Parathyroid adenoma (tissue), 2 donors: Measurements from ENCODE around the gene SUB1.

Experiments used
- H2AFZ ChIP-seq: fragments of 300-600 bp; sonication (generic); one replicate; pipeline ENCODE4 v1.7.0; 2017; ENCODE audit warnings: antibody characterized with exemption, mild to moderate bottlenecking
- H3K27ac ChIP-seq: fragments of 300-600 bp; sonication (generic); one replicate; pipeline ENCODE4 v1.7.0; 2017
- H3K27me3 ChIP-seq: fragments of 300-600 bp; sonication (generic); one replicate; pipeline ENCODE4 v1.7.0; 2017; ENCODE audit warnings: low read length; ENCODE audit not compliant: control insufficient read depth, insufficient read depth
- H3K36me3 ChIP-seq: fragments of 300-600 bp; sonication (generic); one replicate; pipeline ENCODE4 v1.7.0; 2017; ENCODE audit warnings: low read length; ENCODE audit not compliant: control insufficient read depth, insufficient read depth
- H3K4me1 ChIP-seq: fragments of 300-600 bp; sonication (generic); one replicate; pipeline ENCODE4 v1.7.0; 2017; ENCODE audit warnings: control low read depth
- H3K4me2 ChIP-seq: fragments of 300-600 bp; sonication (generic); one replicate; pipeline ENCODE4 v1.7.0; 2017; ENCODE audit warnings: low read length
- H3K4me3 ChIP-seq: fragments of 300-600 bp; sonication (generic); one replicate; pipeline ENCODE4 v1.7.0; 2017; ENCODE audit warnings: low read depth, low read length
- H3K79me2 ChIP-seq: fragments of 300-600 bp; sonication (generic); one replicate; pipeline ENCODE4 v1.7.0; 2017; ENCODE audit warnings: control low read depth
- H3K9ac ChIP-seq: fragments of 300-600 bp; sonication (generic); one replicate; pipeline ENCODE4 v1.7.0; 2017; ENCODE audit warnings: mild to moderate bottlenecking
- H3K9me3 ChIP-seq: fragments of 300-600 bp; sonication (generic); one replicate; pipeline ENCODE4 v1.7.0; 2017; ENCODE audit warnings: low read length; ENCODE audit not compliant: control insufficient read depth
- CTCF ChIP-seq: fragments of 300-600 bp; sonication (generic); IDR thresholded peaks from one replicate; pipeline ENCODE4 v1.7.0; 2017; ENCODE audit warnings: antibody characterized with exemption, mild to moderate bottlenecking
- donor health status: primary hyperparathyroidism.

SUB1 gene

GRCh38 chr5:32559411-32559810 is 25.9 kb upstream of the SUB1 start:
- H3K9ac ChIP-seq = no peak overlapping the region
- H3K79me2 ChIP-seq = no peaks in the 10 kb centered on the region
- H2AFZ ChIP-seq = no peak overlapping the region
- no peaks in the 10 kb centered on the region for H3K4me1 ChIP-seq
- H3K4me3 ChIP-seq = no peak overlapping the region
- no peaks in the 10 kb centered on the region for H3K36me3 ChIP-seq
- H3K27ac ChIP-seq = no peak overlapping the region
- no peak for TF ChIP-seq CTCF
- H3K9me3 ChIP-seq = no peaks in the 10 kb centered on the region
- no peak overlapping the region for H3K4me2 ChIP-seq
- H3K27me3 ChIP-seq = no peaks in the 10 kb centered on the region

GRCh38 chr5:32559921-32560320 is 25.4 kb upstream of the SUB1 start:
- no peaks in the 10 kb centered on the region for H3K79me2 ChIP-seq
- no peak overlapping the region for H3K4me3 ChIP-seq
- no peaks in the 10 kb centered on the region for H3K4me1 ChIP-seq
- no peak overlapping the region for H3K27ac ChIP-seq
- no peak overlapping the region for H3K9ac ChIP-seq
- no peaks in the 10 kb centered on the region for H3K36me3 ChIP-seq
- no peaks in the 10 kb centered on the region for H3K9me3 ChIP-seq
- H2AFZ ChIP-seq = no peak overlapping the region
- H3K4me2 ChIP-seq = no peak overlapping the region
- TF ChIP-seq CTCF = no peak
- H3K27me3 ChIP-seq = no peaks in the 10 kb centered on the region

GRCh38 chr5:32562056-32562455 is 23.3 kb upstream of the SUB1 start:
- Histone ChIP-seq H3K4me2 (no peak overlapping the region), H3K9me3 (no peaks in the 10 kb centered on the region), H3K79me2 (no peaks in the 10 kb centered on the region), H3K27ac (no peak overlapping the region), H3K9ac (no peak overlapping the region), H3K4me1 (no peaks in the 10 kb centered on the region), H3K4me3 (no peak overlapping the region), H3K36me3 (no peaks in the 10 kb centered on the region), H3K27me3 (no peaks in the 10 kb centered on the region), H2AFZ (no peak overlapping the region)
- no peak for TF ChIP-seq CTCF

GRCh38 chr5:32562843-32563242 is 22.5 kb upstream of the SUB1 start:
- Histone ChIP-seq H3K9me3 (no peaks in the 10 kb centered on the region), H3K27me3 (no peaks in the 10 kb centered on the region), H3K4me2 (no peak overlapping the region), H2AFZ (no peak overlapping the region), H3K79me2 (no peaks in the 10 kb centered on the region), H3K27ac (no peak overlapping the region), H3K9ac (no peak overlapping the region), H3K36me3 (no peaks in the 10 kb centered on the region), H3K4me1 (no peaks in the 10 kb centered on the region), H3K4me3 (no peak overlapping the region)
- no peak for TF ChIP-seq CTCF

GRCh38 chr5:32563614-32564013 is 21.7 kb upstream of the SUB1 start:
- Histone ChIP-seq H3K79me2 (no peaks in the 10 kb centered on the region), H3K27me3 (no peaks in the 10 kb centered on the region), H3K4me3 (no peak overlapping the region), H3K9me3 (no peaks in the 10 kb centered on the region), H3K4me2 (no peak overlapping the region), H3K4me1 (no peaks in the 10 kb centered on the region), H3K9ac (no peak overlapping the region), H3K36me3 (no peaks in the 10 kb centered on the region), H3K27ac (no peak overlapping the region), H2AFZ (no peak overlapping the region)
- TF ChIP-seq CTCF = no peak
